K562 (cell line): Measurements from ENCODE around the gene FAM107B. TPM values are rescaled to one million over a fixed set of nuclear protein-coding genes. Genes with fewer than 3 reads are reported as not detected.

Experiments
- ATAC-seq: fragments of 200-7000 bp; cut with Tn5 transposase; 3 replicates; pipeline ENCODE4 v1.9.1; 2020; ENCODE audit warnings: moderate library complexity
- BruUV-seq: library from RNA; stranded (reverse); fragments of 400-500 nt; replicated peaks from 2 replicates; lab custom pipeline; 2021; lab: Mats Ljungman, UMichigan
- CTCF ChIA-PET: fragments of 300-600 bp; formaldehyde crosslinking; extraction: SDS; loops from one replicate; lab custom pipeline; 2021; ENCODE audit warnings: low intra/inter-chr PET ratio; lab: Yijun Ruan, JAX
- POLR2A ChIA-PET: fragments of 300-600, 350-650 bp; sonication (Branson Sonifier 250); formaldehyde crosslinking; extraction: SDS; loops from one replicate; lab custom pipeline; 2021; ENCODE audit warnings: antibody characterized with exemption, inconsistent platforms; lab: Yijun Ruan, JAX
- DNase-seq, 4 experiments: peaks; one replicate each; pipeline versions ENCODE4 v3.0.0 to v3.0.0-alpha.2; 2011 to 2018; ENCODE audit warnings: low spot score in 3 of 4, mixed read lengths in 3 of 4; ENCODE audit errors: extremely low read depth in 1 of 4
- FAIRE-seq: peaks from 2 replicates; lab custom pipeline; 2011; peaks lifted over from hg19 to GRCh38; lab: Jason Lieb, UNC
- H2AFZ ChIP-seq: 2 replicates; pipeline ENCODE4 v1.6.0; 2011; ENCODE audit warnings: low read depth, low read length, control low read depth, inconsistent platforms
- H3K27ac ChIP-seq: fragments of 200-600 bp; 3 replicates; pipeline ENCODE4 v1.8.0; 2011; ENCODE audit warnings: low read depth, mild to moderate bottlenecking, control low read depth, inconsistent platforms, low read length, moderate library complexity, mixed read lengths; ENCODE audit errors: extremely low read depth
- H3K27me3 ChIP-seq, 2 experiments: fragments of 300-600 bp in 1 of 2; 2 replicates in 1 of 2; 3 replicates in 1 of 2; pipeline versions ENCODE4 v1.6.0 to v1.8.0; 2011; ENCODE audit warnings: inconsistent platforms in 2 of 2, low read length in 2 of 2, mild to moderate bottlenecking in 1 of 2, mixed read lengths in 1 of 2, moderate library complexity in 1 of 2; ENCODE audit not compliant: control insufficient read depth in 2 of 2, insufficient read depth in 2 of 2
- H3K36me3 ChIP-seq: fragments of 300-600 bp; 3 replicates; pipeline ENCODE4 v1.8.0; 2011; ENCODE audit warnings: mild to moderate bottlenecking, low read length, inconsistent platforms; ENCODE audit not compliant: control insufficient read depth, insufficient read depth
- H3K4me1 ChIP-seq, 2 experiments: fragments of 200-600 bp in 1 of 2; replicated peaks in 1 of 2; 2 replicates in 1 of 2; 3 replicates in 1 of 2; pipeline versions ENCODE4 v1.5.1 to v1.8.0; 2011; ENCODE audit warnings: inconsistent platforms in 2 of 2, low read length in 2 of 2, mild to moderate bottlenecking in 1 of 2, mixed read lengths in 1 of 2, moderate library complexity in 1 of 2; ENCODE audit not compliant: control insufficient read depth in 2 of 2, insufficient read depth in 2 of 2
- H3K4me2 ChIP-seq: 2 replicates; pipeline ENCODE4 v1.6.1; 2011; ENCODE audit warnings: low read length, control low read depth, inconsistent platforms, mixed read lengths; ENCODE audit not compliant: insufficient read depth
- H3K4me3 ChIP-seq: fragments of 200-600 bp; sonication (generic), shearing (Covaris generic); 2 replicates; pipeline ENCODE4 v1.5.1; 2016; ENCODE audit warnings: control low read depth, inconsistent platforms
- H3K79me2 ChIP-seq: fragments of 200-600 bp; 3 replicates; pipeline ENCODE4 v1.8.0; 2011; ENCODE audit warnings: low read length, inconsistent platforms; ENCODE audit not compliant: control insufficient read depth, insufficient read depth
- H3K9ac ChIP-seq, 2 experiments: 2 replicates each; pipeline versions ENCODE4 v1.6.0 to v1.6.1; 2011; ENCODE audit warnings: low read depth in 2 of 2, low read length in 2 of 2, control low read depth in 1 of 2, inconsistent platforms in 1 of 2, mild to moderate bottlenecking in 1 of 2, mixed read lengths in 1 of 2; ENCODE audit not compliant: insufficient read depth in 1 of 2
- H3K9me1 ChIP-seq: one replicate; pipeline ENCODE4 v1.6.0; 2011; ENCODE audit warnings: inconsistent platforms, mild to moderate bottlenecking, low read length, moderate library complexity; ENCODE audit not compliant: control insufficient read depth, insufficient read depth
- H3K9me3 ChIP-seq: replicated peaks from 2 replicates; pipeline ENCODE4 v1.5.1; 2011; ENCODE audit warnings: low read depth, low read length, inconsistent platforms; ENCODE audit not compliant: control insufficient read depth, insufficient read depth
- H4K20me1 ChIP-seq: replicated peaks from 2 replicates; pipeline ENCODE4 v1.6.1; 2011; ENCODE audit warnings: low read length, inconsistent platforms, mixed read lengths; ENCODE audit not compliant: control insufficient read depth, insufficient read depth
- GTF2B ChIP-seq: IDR thresholded peaks from 2 replicates; pipeline ENCODE4 v1.6.1; 2011; ENCODE audit not compliant: insufficient read length; ENCODE audit errors: extremely low read depth
- HES1 ChIP-seq: fragments of 450-650 bp; IDR thresholded peaks from 2 replicates; pipeline ENCODE4 v1.6.1; 2016; ENCODE audit warnings: low read depth, mild to moderate bottlenecking, moderate library complexity
- KDM5B ChIP-seq: fragments of 200-600 bp; sonication (generic); IDR thresholded peaks from 2 replicates; pipeline ENCODE4 v1.6.1; 2012; ENCODE audit warnings: low read depth, mild to moderate bottlenecking, moderate library complexity, low read length, control low read depth, inconsistent platforms; ENCODE audit not compliant: insufficient replicate concordance
- PKNOX1 ChIP-seq: fragments of 450-650 bp; IDR thresholded peaks from 2 replicates; pipeline ENCODE4 v1.6.1; 2016
- RBBP5 ChIP-seq: fragments of 200-600 bp; sonication (generic); IDR thresholded peaks from 2 replicates; pipeline ENCODE4 v1.6.1; 2012; ENCODE audit warnings: borderline replicate concordance, mild to moderate bottlenecking, low read length, control low read depth, inconsistent platforms; ENCODE audit not compliant: insufficient read depth, poor library complexity, severe bottlenecking
- RBM39 ChIP-seq: fragments of 200-400 bp; formaldehyde crosslinking; optimal IDR thresholded peaks from 2 replicates; pipeline ENCODE3; 2018; ENCODE audit warnings: low read depth, low read length
- THRA ChIP-seq: fragments of 450-650 bp; IDR thresholded peaks from 2 replicates; pipeline ENCODE4 v1.6.1; 2017; ENCODE audit warnings: mild to moderate bottlenecking, moderate library complexity
- U2AF2 ChIP-seq: fragments of 200-400 bp; formaldehyde crosslinking; optimal IDR thresholded peaks from 2 replicates; pipeline ENCODE3; 2017; ENCODE audit warnings: low read depth, mild to moderate bottlenecking, low read length
- XRCC4 ChIP-seq: IDR thresholded peaks from one replicate; pipeline ENCODE4 v1.6.1; 2011; ENCODE audit not compliant: insufficient read depth, insufficient read length; ENCODE audit errors: extremely low read depth
- ZBED1 ChIP-seq: IDR thresholded peaks from 2 replicates; pipeline ENCODE4 v1.6.1; 2014
- ZC3H11A ChIP-seq: IDR thresholded peaks from 2 replicates; pipeline ENCODE4 v1.6.1; 2012; ENCODE audit warnings: low read depth, low read length, improper control_type of control experiment
- WGBS: fragments of 100-300 bp; shearing (Covaris generic); methylation state at CpG from one replicate; pipeline ENCODE4 v1.1.6; 2016; ENCODE audit warnings: low coverage, mixed read lengths; ENCODE audit not compliant: insufficient coverage; ENCODE audit errors: missing lambda C conversion rate; 5-methylcytosine and 5-hydroxymethylcytosine counted together
- in situ Hi-C: fragments of 300-500 bp; cut with MboI; formaldehyde crosslinking; loops from 4 replicates; pipeline ENCODE4 v1.15.0; 2018; ENCODE audit warnings: inconsistent platforms, mixed read lengths
- intact Hi-C: fragments of 100-400 bp; cut with micrococcal nuclease; formaldehyde crosslinking; loops from 2 replicates; pipeline ENCODE4 v1.14.2; 2022
- polyA plus RNA-seq, 8 experiments: library from polyadenylated mRNA; depleted of rRNA in 4 of 8; stranded (reverse) in 5 of 8; unstranded in 3 of 8; fragments of >200 nt; fragmentation: Nextera tagmentation in 2 of 8; fragmentation: Illumina TruSeq in 1 of 8; extraction: Ambion mirVana in 2 of 8; extraction: Trizol in 1 of 8; gene quantifications; 2 replicates each; pipeline versions ENCODE4 v1.2.1 to v1.2.3, GENCODE V29; 2011 to 2014; ENCODE audit warnings: inconsistent platforms in 1 of 8, missing spikeins in 1 of 8
- total RNA-seq, 7 experiments: library from RNA; depleted of rRNA in 6 of 7; stranded (reverse); fragments of >200 nt in 6 of 7; fragmentation: Illumina TruSeq in 2 of 7; extraction: Trizol in 2 of 7; gene quantifications; 2 replicates each; pipeline versions ENCODE4 v1.2.1 to v1.2.3, GENCODE V29; 2011 to 2021; ENCODE audit warnings: low replicate concordance in 1 of 7

Gene FAM107B
- total and polyA plus RNA-seq, 9 of the 15 experiments (the other 6 are each of a cell fraction or from before 2014, with no cell fraction given) = 0.40 to 2.8 (median 1.4) TPM

GRCh38 chr10:14532473-14533251, 242.0 kb downstream of the FAM107B start:
- no peaks in the 10 kb centered on the region for H3K9me1 ChIP-seq
- H3K9me3 ChIP-seq = no peaks in the 10 kb centered on the region
- 4% methylated on average over 17 of the region's 17 CpGs for WGBS
- H3K4me3 ChIP-seq = no peak overlapping the region
- in situ Hi-C loops = no loop called here
- TF ChIP-seq HES1 (no peak), PKNOX1 (no peak), XRCC4 (no peak), ZC3H11A (no peak), RBBP5 (no peak), GTF2B (no peak), U2AF2 (no peak), KDM5B (no peak), THRA (no peak), ZBED1 (no peak), RBM39 (no peak)
- H3K4me1 ChIP-seq = no peaks in the 10 kb centered on the region
- no peaks in the 10 kb centered on the region; the same call in none of the 2 replicates for H4K20me1 ChIP-seq
- H2AFZ ChIP-seq = no peak overlapping the region
- BruUV-seq = no TSS peak
- H3K79me2 ChIP-seq = no peaks in the 10 kb centered on the region
- H3K9ac ChIP-seq = no peak overlapping the region
- H3K27ac ChIP-seq = no peak overlapping the region
- DNase-seq = no peak
- ChIA-PET POLR2A (interaction anchor here (0.6 kb wide), 1 partner anchor 9 kb away, joined by 4 read pairs; no protein-coding TSS in a partner anchor), CTCF (no interaction called here)
- no peaks in the 10 kb centered on the region for H3K36me3 ChIP-seq
- intact Hi-C loops = loop anchor here (10.0 kb wide), 1 partner anchor 572 kb away; no protein-coding TSS in a partner anchor
- no peak for ATAC-seq
- H3K4me2 ChIP-seq = no peak overlapping the region
- FAIRE-seq = no peak
- H3K27me3 ChIP-seq = peaks cover 26 to 42% of the 10 kb centered on the region in 2 experiments
